Measurements from ENCODE around the gene HRCT1.
"Not testable (repeated sequence)": the region's sequence is repeated elsewhere in the genome, so short reads cannot be mapped to it uniquely, and the experiment has no call there.

Gene HRCT1

DNA sequence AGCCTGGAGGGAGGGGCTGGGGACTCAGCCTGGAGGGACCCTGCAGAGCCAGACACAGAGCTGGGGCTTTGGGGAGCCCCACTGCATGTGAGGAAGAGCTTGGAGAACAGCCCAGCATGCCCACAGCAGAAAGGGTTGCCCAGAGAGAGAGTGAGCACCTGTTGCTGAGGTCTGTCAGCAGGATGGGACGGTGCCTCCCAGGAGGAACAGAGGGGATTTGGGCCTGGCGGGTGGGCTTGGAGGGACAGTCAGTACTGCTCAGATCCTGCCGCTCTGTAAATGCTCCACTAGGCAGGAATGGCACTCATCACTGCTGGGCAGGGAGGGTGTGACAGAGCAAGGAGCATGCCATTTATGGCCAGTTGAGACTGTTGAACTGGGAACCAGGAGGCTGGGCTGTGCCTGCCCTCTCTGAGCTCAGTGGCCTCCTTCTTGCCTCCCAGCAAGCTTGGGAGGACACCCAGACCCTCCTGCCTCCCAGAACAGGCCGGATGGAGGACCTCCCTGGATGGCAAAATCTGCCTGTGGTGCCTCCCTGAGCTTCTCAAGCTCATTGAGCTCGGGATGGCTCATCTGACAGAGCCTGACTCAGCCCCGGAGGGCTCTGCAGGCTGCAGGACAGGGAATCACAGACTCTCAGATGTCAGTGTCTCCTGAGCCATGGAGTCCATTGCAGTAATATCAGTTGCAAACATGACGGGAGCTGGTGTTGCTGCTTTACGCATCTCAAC lies 786 bp upstream of the HRCT1 start:
- Mint-ChIP-seq H3K27me3 (peaks cover 19% of the 10 kb centered on the region), H3K9me3 (no peaks in the 10 kb centered on the region), H3K4me3 (no peak overlapping the region), H3K27ac (no peak overlapping the region), H3K4me1 (no peaks in the 10 kb centered on the region), H3K36me3 (no peaks in the 10 kb centered on the region)
- ATAC-seq (ENCODE audit: low read depth) (no peak), DNase-seq (ENCODE audit: low spot score in 2 of 2) (no peak)

DNA sequence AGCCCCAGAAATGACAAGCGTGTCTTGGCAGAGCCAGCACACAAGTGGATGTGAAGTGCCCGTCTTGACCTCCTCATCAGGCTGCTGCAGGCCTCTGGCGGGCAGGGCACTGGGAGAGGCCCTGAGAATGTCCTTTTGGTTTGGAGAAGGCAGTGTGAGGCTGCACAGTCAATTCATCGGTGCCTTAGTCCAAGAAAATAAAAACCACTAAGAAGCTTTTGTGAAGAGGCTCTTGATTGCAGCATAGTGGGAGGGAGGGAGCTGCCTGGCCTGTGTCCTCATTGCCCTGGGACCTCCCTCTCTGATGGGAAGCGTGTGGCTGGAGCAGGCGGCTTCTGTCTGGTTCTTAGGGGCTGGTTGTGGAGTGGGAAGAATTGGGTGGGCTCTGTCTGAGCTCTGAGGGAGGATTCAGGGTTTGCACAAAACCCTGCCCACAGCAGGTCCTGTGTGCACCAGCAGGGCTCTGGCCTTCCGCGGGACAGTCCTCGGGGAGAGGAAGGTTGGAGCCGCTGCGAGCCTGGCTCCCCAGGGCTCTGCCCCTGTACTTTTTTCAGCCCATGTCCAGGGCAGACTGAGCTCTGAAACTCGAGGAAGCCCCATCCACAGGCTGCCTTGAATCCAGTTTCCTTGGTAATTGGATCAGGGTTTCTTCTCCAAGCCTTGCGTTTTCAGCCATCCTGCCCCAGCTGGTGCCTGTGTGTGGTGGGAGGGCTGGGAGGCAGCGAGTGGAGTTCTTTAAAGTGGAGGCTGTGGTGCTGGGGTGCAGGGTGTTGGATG lies 1.1 kb downstream of the HRCT1 start:
- ATAC-seq (ENCODE audit: low read depth) (no peak), DNase-seq (ENCODE audit: low spot score in 2 of 2) (no peak)
- H3K4me1 Mint-ChIP-seq = peaks cover 2% of the 10 kb centered on the region
- H3K4me3 Mint-ChIP-seq = no peak overlapping the region
- peaks cover 18% of the 10 kb centered on the region for H3K27me3 Mint-ChIP-seq
- no peak overlapping the region for H3K27ac Mint-ChIP-seq
- H3K9me3 Mint-ChIP-seq = no peaks in the 10 kb centered on the region
- H3K36me3 Mint-ChIP-seq = no peaks in the 10 kb centered on the region

DNA sequence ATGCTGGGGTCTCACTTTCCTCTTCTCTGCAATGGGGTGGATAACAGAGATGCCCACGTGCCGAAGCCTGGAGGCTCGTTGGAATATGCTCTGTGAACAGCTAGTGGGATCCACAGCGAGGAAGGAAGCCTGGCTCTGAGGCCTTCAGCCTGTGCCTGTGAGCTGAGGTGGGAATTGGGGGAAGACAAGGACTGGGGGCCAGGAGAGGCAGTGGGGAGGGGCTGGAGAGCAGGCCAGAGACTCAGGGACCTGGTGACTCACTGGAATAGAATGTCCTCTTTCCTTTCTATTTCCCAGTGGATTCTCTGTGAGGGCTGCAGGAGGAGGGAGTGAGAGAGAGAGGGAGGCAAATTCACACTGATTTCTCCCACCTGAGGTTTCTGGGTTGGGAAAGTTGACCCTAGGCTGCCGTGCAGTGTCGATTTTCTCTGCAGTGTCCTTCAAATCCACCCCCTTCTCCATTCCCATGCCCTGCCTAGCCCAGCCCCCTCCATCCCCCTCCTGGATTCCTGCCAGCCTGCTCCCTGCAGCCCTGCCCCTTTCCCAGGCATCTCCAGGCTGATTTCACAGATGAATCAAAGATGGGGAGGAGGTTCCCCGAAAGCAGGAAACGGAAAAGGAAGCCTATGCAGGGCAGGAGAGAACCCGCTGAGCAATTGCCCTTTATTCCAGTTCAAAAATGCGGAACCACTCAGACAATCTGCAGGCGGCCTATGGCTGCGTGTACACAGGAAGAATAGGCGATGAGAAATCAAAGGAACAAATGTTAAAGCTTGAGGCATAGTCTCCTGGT lies 1.9 kb downstream of the HRCT1 start:
- H3K9me3 Mint-ChIP-seq = no peaks in the 10 kb centered on the region

DNA sequence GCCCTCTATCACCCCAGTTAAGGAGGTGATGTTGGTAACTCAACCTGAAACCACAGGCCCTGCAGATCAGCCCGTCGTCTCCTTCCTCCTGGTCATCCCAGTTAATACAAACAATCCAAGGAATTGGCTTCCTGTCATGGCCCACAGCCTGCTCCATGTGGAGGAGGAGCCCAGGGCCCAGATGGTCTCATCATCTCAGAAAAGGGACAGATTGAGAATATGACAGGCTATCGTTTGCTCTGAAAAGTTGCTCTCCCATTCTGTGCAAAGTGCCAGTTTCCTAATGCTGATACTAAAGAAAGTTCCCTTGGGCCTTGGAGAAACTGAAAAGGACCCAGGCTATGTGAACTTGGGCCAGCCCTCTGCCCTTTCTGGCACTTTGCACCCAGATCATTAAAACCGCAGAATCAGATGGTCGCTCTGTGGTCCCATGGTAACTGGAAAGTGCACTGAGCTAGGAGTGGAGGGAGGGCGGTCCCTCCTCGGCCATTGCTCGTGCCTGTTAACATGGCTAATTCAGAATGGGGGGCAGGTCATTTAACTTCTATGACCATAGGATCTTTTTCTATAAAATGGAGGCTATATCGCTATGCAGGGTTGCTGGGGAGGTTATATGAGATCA lies 2.6 kb downstream of the HRCT1 start:
- ATAC-seq (ENCODE audit: low read depth) = no peak
- H3K9me3 Mint-ChIP-seq = no peaks in the 10 kb centered on the region
- H3K27ac Mint-ChIP-seq = no peak overlapping the region
- no peak overlapping the region for H3K4me3 Mint-ChIP-seq
- H3K36me3 Mint-ChIP-seq = no peaks in the 10 kb centered on the region
- H3K4me1 Mint-ChIP-seq = peaks cover 2% of the 10 kb centered on the region
- H3K27me3 Mint-ChIP-seq = peaks cover 18% of the 10 kb centered on the region
- DNase-seq (ENCODE audit: low spot score in 2 of 2) = no peak

More for the DNA sequence above, 1.9 kb downstream of the HRCT1 start:
- Mint-ChIP-seq H3K4me1 (peaks cover 2% of the 10 kb centered on the region), H3K4me3 (no peak overlapping the region), H3K27me3 (peaks cover 18% of the 10 kb centered on the region), H3K36me3 (no peaks in the 10 kb centered on the region), H3K27ac (no peak overlapping the region)
- no peak for DNase-seq (ENCODE audit: low spot score in 2 of 2)
- peak; percentile 32 for ATAC-seq (ENCODE audit: low read depth)

DNA sequence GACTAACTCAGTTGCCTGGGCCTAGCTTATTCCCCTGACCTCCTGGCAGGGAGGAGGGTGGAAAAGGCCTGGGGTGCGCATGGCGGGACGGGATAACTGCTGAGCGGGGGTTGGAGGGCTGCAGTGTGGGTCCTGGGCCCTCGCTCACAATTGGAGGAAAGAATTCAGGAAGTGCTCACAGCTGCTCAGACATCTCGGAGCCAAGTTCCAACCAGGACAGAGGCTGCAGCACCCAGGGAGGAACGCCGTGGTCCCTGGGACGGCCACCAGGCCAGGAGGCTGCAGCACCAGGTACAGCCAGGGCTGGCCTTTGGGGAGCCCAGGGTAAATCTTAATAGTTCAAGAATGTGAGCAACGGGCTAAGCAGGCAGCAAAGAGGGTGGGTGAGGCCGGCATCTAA lies 3.3 kb downstream of the HRCT1 start, which contains the start of gene SPAAR:
TSS of gene SPAAR (plus strand) at position 217 of the 400 bp plus-strand sequence. CDS start 974 bp downstream, outside the sequence.
- Mint-ChIP-seq H3K27me3 (peaks cover 18% of the 10 kb centered on the region), H3K36me3 (no peaks in the 10 kb centered on the region), H3K4me1 (peaks cover 2% of the 10 kb centered on the region), H3K27ac (no peak within 1 kb of the TSS), H3K9me3 (no peaks in the 10 kb centered on the region), H3K4me3 (no peak within 1 kb of the TSS)
- ATAC-seq (ENCODE audit: low read depth) (no peak), DNase-seq (ENCODE audit: low spot score in 2 of 2) (no peak)

DNA sequence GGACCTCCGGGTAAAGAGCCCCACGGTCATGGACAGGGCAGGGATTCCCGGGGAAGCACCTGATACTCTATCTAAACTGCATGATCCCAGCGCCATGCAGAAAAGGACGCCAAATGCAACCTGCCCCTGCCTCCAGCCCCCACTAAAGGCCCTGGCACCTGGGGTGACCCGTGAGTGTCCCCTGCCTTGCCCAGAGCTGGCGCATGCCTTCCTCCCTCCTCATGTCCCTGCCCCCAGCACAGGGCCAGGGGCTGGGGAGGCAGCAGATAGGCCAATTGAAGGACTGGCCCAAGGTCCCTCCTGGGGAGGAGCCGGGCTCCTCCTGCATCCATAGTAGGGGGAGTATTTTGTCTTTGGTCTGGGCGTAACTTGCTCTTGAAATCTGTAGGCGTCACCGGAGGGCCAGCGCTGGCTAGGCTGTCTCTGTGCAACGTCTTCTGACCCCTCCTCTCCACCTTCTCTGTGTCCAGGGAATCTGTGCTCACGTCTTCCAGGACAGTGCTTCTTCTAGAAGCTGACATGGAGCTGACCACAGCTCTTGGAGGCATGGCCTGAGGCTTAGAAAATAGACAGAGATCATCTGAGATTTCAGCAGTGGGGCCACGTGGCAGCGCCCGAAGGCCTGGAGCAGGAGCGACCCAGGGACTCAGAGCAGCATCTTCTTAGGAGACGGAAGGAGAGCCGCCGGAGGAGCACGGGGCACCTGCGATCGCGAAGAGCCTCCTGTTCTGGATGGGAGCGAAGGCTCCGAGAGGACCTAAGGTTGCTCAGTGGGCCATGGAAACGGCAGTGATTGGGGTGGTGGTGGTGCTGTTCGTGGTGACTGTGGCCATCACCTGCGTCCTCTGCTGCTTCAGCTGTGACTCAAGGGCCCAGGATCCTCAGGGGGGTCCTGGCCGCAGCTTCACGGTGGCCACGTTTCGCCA lies 3.9 kb downstream of the HRCT1 start:
- DNase-seq (ENCODE audit: low spot score in 2 of 2) = no peak
- no peaks in the 10 kb centered on the region for H3K9me3 Mint-ChIP-seq
- no peak overlapping the region for H3K4me3 Mint-ChIP-seq
- H3K27ac Mint-ChIP-seq = no peak overlapping the region
- ATAC-seq (ENCODE audit: low read depth) = no peak
- no peaks in the 10 kb centered on the region for H3K36me3 Mint-ChIP-seq
- peaks cover 18% of the 10 kb centered on the region for H3K27me3 Mint-ChIP-seq
- H3K4me1 Mint-ChIP-seq = peaks cover 2% of the 10 kb centered on the region

DNA sequence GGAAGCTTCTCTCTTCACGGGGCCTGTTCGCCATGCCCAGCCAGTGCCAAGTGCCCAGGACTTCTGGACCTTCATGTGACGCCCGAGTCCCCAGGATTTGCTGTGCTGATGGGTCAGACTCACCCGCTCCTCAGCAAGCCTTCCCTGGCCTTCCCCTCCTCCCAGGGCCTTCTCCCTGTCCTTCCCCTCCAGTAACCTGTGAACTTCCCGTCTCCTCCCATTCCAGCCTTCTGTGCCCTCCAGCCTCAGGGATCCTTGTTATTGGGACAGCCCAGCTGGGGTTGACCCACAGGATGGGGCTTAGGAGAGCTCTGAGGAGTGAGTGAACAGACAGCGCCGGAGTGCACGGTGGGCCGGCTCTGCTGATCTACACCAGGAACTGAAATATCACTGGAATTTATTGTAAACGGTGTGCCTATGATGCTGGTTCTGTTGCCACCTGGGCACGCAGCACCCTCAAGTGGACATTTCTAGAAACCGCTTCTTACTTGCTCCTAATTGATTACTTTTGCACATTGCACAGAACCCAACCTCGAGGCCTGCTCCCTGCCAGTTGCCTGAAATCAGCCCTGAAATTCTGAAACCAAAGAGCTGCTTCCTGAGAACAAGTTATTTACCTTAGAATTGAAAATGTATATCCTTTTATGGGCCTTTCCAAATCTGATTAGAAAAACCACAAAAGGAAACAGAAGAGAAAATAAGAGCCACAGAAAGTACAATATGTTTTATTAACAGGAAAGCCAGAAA lies 4.8 kb downstream of the HRCT1 start:
- Mint-ChIP-seq H3K27me3 (peaks cover 18% of the 10 kb centered on the region), H3K9me3 (no peaks in the 10 kb centered on the region), H3K27ac (no peak overlapping the region), H3K36me3 (no peaks in the 10 kb centered on the region), H3K4me3 (no peak overlapping the region), H3K4me1 (peaks cover 2% of the 10 kb centered on the region)
- DNase-seq (ENCODE audit: low spot score in 2 of 2) (no peak), ATAC-seq (ENCODE audit: low read depth) (peak; percentile 51)

DNA sequence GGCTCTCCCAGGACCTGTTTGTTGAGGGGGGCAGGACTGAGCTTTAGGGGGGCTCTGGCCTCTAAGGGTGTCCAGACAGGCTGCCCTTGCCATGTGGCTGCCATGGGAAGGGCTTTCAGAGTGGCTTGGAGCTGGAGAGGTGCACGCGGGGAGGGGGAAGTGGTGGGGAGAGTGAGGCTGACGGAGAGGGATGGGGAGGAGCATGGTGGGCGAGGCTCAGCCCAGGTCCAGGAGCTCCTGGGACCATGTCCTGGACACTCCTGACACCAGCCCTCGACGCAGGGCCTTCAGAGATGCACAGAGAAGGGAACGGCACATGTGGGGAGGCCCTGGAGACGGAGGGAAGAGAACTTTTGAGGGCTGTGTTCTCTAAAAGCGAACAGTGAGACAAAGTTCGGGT lies 5.7 kb downstream of the HRCT1 start:
- H3K9me3 Mint-ChIP-seq = no peaks in the 10 kb centered on the region
- ATAC-seq (ENCODE audit: low read depth) (no peak), DNase-seq (ENCODE audit: low spot score in 2 of 2) (no peak)
- H3K4me1 Mint-ChIP-seq = peaks cover 2% of the 10 kb centered on the region
- no peak overlapping the region for H3K27ac Mint-ChIP-seq
- no peaks in the 10 kb centered on the region for H3K36me3 Mint-ChIP-seq
- no peak overlapping the region for H3K4me3 Mint-ChIP-seq
- H3K27me3 Mint-ChIP-seq = peaks cover 15% of the 10 kb centered on the region

DNA sequence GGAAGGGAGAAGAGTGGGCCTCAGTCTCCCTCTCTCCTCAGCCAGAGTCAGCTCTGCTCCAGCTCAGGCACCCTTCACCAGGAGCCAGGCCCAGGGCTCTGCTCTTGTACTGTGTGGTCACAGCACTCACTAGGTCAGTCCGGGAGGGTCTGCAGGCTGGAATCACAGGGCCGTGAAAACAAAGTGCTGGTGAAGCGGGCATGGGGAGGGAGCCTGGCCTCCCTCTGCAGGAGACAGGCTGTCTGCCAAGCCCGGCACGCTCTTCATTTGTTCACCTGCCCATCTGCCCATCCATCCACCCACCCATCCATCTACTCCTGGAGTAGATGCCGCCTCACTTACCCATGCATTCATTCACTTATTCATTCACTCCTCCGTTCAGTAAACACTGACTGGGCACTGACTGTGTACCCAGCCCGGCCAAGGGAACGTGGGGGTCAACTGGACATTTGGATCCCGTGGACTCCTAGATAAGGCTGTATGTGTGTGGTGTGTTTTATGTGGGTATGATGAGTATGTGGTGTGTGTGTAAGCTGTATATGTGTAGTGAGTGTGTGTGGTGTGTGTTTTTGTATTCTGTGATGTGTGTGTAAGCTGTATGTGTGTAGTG lies 6.9 kb downstream of the HRCT1 start:
- no peak overlapping the region for H3K27ac Mint-ChIP-seq
- no peaks in the 10 kb centered on the region for H3K9me3 Mint-ChIP-seq
- H3K4me3 Mint-ChIP-seq = no peak overlapping the region
- no peaks in the 10 kb centered on the region for H3K36me3 Mint-ChIP-seq
- peaks cover 13% of the 10 kb centered on the region for H3K27me3 Mint-ChIP-seq
- no peak for DNase-seq (ENCODE audit: low spot score in 2 of 2)
- H3K4me1 Mint-ChIP-seq = peaks cover 2% of the 10 kb centered on the region
- no peak for ATAC-seq (ENCODE audit: low read depth)

DNA sequence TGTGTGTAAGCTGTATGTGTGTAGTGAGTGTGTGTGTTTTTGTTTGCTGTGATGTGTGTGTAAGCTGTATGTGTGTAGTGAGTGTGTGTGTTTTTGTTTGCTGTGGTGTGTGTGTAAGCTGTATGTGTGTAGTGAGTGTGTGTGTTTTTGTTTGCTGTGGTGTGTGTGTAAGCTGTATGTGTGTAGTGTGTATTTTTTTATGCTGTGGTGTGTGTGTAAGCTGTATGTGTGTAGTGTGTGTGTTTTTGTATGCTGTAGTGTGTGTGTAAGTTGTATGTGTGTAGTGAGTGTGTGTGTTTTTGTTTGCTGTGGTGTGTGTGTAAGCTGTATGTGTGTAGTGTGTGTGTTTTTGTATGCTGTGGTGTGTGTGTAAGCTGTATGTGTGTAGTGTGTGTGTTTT lies 7.4 kb downstream of the HRCT1 start:
- not testable (repeated sequence) for H3K36me3 Mint-ChIP-seq; H3K9me3 Mint-ChIP-seq; DNase-seq (ENCODE audit: low spot score in 2 of 2); ATAC-seq (ENCODE audit: low read depth); H3K4me1 Mint-ChIP-seq; H3K4me3 Mint-ChIP-seq; H3K27ac Mint-ChIP-seq
- peaks cover 13% of the 10 kb centered on the region for H3K27me3 Mint-ChIP-seq

DNA sequence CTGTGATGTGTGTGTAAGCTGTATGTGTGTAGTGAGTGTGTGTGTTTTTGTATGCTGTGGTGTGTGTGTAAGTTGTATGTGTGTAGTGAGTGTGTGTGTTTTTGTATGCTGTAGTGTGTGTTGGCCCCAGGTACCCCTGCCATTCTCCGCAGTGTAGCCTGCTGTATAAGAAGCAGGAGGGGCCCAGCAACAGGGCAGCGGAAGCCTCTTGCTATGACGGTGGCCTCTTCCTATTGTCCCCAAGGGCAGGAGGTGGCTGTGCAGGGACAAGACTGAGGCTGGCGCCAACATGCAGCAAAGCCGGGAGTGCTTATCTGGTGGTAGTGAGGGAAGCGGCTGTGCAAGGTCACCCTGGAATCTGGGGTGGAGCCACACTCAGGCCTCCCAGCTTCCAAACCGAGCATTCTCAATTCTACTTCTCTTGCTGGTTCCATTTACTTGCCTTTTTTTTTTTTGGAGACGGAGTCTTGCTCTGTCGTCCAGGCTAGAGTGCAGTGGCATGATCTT lies 8.4 kb downstream of the HRCT1 start:
- Mint-ChIP-seq H3K27me3 (peaks cover 6% of the 10 kb centered on the region), H3K9me3 (no peaks in the 10 kb centered on the region), H3K4me1 (peaks cover 2% of the 10 kb centered on the region), H3K36me3 (no peaks in the 10 kb centered on the region), H3K27ac (no peak overlapping the region), H3K4me3 (no peak overlapping the region)
- DNase-seq (ENCODE audit: low spot score in 2 of 2) (no peak), ATAC-seq (ENCODE audit: low read depth) (peak; percentile 41)

DNA sequence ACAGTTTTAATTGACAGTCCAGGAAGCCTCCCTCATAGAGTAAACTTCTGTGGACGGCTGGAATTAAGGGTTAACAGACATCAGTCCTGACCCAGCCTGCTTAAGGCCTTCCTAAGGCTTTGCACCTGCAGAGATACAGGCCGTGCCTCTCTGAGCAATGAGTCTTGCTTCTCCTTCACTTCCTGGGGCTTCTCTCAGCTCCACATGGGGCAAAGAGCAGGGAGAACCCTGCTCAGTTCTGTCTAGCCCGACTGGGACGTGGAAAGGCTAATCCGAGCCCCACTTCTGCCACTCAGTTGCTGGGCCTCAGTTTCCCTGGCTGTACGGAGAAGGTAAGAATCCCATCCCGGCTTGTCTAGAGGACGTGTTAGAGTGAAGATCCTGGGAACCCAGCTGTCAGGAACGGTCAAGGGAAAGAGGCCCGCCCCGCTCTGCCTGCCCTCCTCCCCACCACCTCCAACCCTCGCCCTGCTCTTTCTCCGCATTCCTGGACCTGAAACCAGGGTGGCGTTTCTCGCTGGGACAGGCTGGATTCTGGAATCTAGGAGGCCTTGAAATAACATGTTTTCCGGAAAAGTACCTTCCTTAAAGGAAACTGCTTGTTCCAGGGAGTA lies 9.8 kb downstream of the HRCT1 start:
- Mint-ChIP-seq H3K9me3 (no peaks in the 10 kb centered on the region), H3K4me1 (no peaks in the 10 kb centered on the region), H3K27me3 (peaks cover under 1% of the 10 kb centered on the region), H3K36me3 (no peaks in the 10 kb centered on the region), H3K4me3 (no peak overlapping the region), H3K27ac (no peak overlapping the region)
- no peak for DNase-seq (ENCODE audit: low spot score in 2 of 2)
- no peak for ATAC-seq (ENCODE audit: low read depth)

Measured in memory B cell (primary cell).